Measurements from ENCODE around the gene EIF1.

The EIF1 gene

GRCh38 chr17:41735744-41736143 is 47.1 kb downstream of the EIF1 start:
- DNase-seq (ENCODE audit: low read depth): no peak

DNA sequence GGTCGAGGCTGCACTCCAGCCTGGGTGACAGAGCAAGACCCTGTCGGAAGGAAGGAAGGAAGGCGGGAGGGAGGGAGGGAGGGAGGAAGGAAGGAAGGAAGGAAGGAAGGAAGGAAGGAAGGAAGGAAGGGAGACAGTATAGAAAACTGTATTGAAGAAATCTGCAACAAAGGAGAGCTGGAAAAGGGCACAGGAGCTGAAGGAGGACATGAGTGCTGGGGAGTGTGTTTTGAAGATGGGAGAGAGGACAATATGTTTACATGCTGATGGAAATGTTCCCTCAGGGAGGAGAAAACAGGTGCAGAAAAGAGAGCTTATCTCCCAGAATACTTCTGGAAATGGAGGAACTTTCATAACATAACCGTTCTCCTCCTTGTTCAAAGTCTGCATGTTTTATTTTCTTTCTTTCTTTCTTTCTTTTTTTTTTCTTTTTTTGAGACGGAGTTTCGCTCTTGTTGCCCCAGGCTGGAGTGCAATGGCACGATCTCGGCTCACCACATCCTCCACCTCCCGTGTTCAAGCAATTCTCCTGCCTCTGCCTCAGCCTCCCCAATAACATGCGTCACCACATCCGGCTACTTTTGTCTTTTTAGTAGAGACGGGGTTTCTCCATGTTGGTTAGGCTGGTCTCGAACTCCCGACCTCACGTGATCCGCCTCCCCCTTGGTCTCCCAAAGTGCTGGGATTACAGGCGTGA is 48.4 kb downstream of the EIF1 start:
- no peak for DNase-seq (ENCODE audit: low read depth)

GRCh38 chr17:41737680-41738023 is 49.0 kb downstream of the EIF1 start:
- DNase-seq (ENCODE audit: low read depth): no peak

DNA sequence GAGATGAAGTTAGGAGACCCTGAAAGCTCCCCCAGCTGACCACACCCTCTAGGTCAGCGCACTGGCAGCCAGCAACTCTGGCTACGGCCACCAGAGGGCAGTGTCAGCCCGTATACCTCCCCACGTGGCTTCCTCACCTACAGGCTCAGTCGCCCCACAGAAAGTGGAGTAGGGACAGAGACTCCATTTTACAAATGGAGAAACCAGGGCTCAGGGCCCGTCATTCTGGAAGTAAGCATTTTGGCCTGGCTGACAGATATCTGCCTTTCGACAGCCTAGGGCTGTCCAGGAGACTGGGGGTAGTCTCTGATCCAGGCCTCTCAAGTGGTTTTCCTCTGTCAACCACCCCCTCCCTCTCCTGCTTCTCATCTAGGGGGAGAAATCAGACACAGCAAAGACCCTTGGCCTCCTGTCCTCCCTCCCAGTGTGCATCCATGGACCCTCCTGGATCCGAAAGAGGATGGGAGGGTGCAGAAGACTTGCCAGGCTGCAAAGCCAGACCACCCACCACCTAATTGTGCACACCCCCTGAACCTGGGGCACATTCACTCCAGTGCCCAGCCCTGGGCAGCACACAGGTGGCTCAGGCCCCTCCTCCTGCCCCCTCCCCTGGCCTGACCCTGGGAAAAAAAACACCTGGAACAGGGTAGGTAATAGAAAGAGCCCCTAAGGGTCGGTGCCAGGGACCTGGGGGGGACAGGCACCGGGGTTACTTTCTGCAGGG is 49.6 kb downstream of the EIF1 start:
- DNase-seq (ENCODE audit: low read depth): peak; percentile 63

- no peak for DNase-seq (ENCODE audit: low read depth)
Measured at GRCh38 chr17:41738801-41739112, 50.1 kb downstream of the EIF1 start.

DNA sequence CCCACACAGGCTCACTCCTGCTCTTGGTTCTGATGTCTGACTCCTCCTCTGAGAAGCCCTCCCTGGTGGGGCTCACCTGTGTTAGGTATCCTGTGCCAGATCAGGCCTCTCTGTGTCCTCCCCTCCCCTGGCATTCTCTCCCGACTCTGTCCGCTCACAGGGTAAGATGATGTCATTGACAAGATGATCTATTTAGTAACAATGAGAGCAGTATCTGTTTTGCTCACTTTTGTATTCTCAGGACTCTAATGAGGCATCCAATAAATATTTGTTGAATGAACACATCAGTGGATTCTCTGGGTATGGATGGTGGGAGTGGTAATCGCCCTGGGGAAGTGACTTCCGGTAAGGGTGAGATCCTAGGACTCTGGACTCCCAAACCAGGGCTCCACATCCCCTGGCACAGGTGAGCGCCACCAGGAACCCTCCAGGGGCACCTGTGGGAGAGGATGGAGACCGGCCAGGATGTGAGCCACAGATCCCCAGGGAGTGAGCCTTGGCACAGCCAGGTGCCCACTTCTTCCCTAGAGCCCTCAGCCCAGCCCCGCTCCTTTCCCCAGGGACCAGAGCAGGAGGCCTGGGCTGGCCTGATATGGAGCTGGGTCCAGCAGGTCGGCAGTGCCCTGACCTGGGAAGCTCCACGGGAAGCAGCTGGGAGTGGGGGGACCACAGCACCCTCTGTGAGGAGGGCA is 51.1 kb downstream of the EIF1 start:
- DNase-seq (ENCODE audit: low read depth): no peak

GRCh38 chr17:41740506-41740905 is 51.8 kb downstream of the EIF1 start:
- DNase-seq (ENCODE audit: low read depth): no peak

DNA sequence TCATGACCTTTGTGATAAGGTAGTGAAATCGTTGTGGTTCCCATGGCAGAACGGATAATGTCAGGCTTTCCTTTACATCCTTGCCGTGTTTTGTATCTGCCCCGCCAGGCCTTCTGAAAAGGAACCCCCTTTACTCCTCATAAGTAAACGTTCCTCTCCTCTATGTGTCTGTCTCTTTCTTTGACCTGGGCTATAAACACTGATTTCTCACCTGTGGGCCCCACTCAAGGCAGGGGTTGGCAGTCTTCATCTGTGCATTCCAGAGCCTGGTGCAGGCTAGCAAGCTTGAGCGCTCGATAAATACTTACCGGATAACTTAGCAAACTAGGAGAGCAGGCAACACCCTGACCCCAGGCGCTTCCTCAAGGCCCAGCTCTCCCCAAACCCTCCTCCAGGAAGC is 53.0 kb downstream of the EIF1 start:
- no peak for DNase-seq (ENCODE audit: low read depth)

Measured in activated T-helper 1 cell treated with Interleukin-2 at 50 U/mL for 16 hours (primary cell).